Right lung (tissue), 10 donors: ENCODE data around the gene MSI1. TPM values are rescaled to one million over a fixed set of nuclear protein-coding genes. Genes with fewer than 3 reads are reported as not detected.
A peak's percentile ranks its signal among the peaks of the same experiment; 100 is the strongest.

Experiments
- DNase-seq, 2 donors: peaks; one replicate each; pipeline ENCODE4 v3.0.0-alpha.2; 2013
- long read RNA-seq, 8 donors: transcript quantifications; one replicate each; lab custom pipeline, GENCODE V29; 2026
- polyA plus RNA-seq, 5 donors: library from polyadenylated mRNA; unstranded; fragments of 120-200 nt; gene quantifications; one replicate each; pipeline versions ENCODE4 v1.2.1 to v1.2.3, GENCODE V29; 2013; ENCODE audit warnings: inconsistent platforms in 1 of 5, low replicate concordance in 1 of 5; ENCODE audit not compliant: insufficient read length in 5 of 5, insufficient read depth in 1 of 5

Gene MSI1
- polyA plus RNA-seq = 10 to 100 TPM; 11.2 to 18.8 (median 16.4) TPM
- long read RNA-seq, donor 1 = 0 reads
- long read RNA-seq, donor 2 = 0 reads
- long read RNA-seq, donor 3 = 0 reads
- long read RNA-seq, donor 4 = 0 reads
- long read RNA-seq, donor 5, partial matches to known transcripts = 5 of 6 reads
- long read RNA-seq, donor 5, other reads (novel, unspliced or antisense) = 0 of 6 reads
- long read RNA-seq, donor 6, partial matches to known transcripts = 30 of 34 reads
- long read RNA-seq, donor 6, other reads (novel, unspliced or antisense) = 0 of 34 reads
- long read RNA-seq, donor 7, partial matches to known transcripts = 0 of 4 reads
- long read RNA-seq, donor 7, other reads (novel, unspliced or antisense) = 0 of 4 reads
- long read RNA-seq, donor 8 = 0 reads

DNA sequence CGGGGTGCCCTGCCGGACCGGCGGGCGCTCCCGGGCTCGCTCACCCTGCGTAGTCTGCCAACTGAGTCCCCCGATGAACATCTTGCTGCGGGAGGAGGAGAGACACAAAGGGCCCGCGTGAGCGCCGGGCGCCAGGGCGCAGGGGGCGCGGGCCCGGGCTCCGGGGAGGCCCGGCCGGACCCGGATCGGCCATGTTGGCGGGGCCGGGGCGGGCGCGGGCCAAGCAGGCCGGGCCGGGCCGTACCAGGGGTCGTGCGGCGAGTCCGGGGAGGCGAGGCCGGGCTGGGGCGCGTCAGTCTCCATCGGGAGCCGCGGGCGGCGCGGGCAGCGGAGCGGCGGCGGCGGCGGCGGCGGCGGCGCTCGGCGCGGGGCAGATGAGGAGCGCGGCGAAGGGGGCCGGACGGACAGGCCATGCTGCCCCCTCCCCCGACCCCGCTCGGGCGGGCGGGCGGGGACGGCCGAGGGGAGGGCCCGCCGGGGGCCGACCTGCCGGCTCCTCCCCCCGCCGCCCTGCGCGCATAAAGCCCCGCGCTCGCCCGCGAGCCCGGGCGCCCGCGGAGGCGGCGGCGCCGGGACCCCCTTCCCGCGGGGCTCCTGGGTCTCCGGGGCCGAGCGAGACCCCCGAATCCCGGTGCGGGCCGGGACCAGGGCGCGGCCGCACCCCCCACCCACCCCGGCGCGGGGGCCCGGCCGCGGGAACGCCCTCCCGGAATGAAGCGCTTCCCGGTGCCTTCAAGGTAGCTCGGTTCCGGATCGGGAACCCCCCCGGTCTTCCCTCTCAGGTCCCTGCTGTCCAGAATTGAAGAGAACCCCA is at the start of gene MSI1:
Gene MSI1, minus strand, starts transcription at position 376 of the 814 bp plus-strand sequence. Its CDS starts 73 bp downstream, at position 303.
- DNase-seq = no peak

- no peak for DNase-seq
These were observed 49.1 kb upstream of the MSI1 start for GRCh38 chr12:120417917-120418580.

DNA sequence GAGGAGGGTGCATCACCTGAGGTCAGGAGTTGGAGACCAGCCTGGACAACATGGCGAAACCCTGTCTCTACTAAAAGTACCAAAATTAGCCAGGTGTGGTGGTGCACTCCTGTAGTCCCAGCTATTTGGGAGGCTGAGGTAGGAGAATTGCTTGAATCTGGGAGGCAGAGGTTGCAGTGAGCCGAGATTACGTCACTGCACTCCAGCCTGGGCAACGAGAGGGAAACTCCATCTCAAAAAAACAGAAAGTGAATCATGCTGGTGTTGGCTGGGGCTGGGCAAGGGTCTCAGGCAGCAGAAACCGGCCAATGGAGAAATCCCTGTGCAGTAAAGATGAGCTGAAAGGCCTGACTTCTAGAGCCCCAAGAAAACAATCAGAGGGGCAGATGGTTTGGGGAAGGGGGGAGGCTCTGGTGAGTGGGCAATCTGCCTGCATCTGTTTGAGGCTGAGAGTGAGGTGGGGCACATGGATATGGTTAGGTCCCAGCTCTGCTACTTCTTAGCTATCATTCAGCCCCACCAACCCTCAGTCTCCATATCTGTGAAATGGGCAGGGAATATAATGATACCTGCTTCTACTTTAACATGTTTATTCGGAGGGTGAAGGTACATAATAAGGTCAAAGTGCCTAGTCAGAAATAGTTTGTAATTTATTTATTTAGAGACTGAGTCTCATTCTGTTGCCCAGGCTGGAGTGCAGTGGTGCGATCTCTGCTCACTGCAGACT is 47.7 kb upstream of the MSI1 start:
- no peak for DNase-seq

DNA sequence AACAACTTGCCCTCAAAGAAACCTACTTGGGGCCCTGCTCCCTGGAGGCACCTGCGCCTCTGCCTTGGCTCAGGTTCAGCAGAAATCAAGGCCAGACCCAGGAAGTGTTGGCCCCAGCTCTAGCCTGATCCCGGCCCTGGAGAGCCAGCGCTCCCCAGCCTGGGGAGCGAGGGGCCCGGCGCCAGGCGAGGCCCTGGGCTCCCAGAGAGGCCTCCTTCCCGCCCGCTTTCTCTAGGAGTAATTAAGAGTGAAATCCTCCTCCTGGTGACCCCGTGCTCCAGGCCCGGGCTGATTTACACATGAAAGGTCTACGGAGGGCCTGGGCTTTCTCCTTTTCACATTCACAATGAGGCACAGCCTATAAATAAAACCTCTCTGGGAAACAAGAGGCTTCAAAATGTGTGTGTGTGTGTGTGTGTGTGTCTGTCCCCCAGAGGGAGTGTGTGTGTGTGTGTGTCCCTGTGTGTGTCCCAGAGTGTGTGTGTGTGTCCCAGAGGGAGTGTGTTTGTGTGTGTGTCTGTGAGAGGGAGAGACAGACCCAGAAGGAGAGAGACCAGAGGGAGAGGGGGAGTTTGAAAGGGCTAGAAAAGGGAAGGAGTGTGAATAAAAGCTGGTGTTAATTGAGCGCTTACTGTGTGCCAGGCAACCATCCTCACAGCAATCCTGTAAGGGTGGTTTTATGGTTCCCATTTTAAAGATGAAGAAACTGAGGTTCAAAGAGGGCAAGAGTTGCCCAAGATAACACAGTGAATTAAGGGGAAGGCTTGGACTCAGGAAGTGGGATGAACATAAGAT is 45.1 kb upstream of the MSI1 start:
- DNase-seq = no peak

DNA sequence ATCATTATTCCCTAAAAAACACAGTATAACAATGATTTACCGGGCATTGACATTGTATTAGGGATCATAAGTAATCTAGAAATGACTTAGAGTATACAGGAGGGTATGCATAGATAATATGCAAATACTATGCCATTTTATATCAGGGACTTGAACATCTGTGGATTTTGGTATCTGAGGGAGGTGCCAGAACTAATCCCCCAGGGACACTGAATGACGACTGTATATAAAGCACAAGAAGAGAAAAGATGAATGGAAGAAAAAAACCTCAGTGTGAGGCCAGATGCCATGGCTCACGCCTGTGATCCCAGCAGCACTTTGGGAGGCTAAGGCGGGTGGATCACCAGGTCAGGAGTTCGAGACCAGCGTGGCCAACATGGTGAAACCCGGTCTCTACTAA is 43.5 kb upstream of the MSI1 start:
- no peak for DNase-seq

DNA sequence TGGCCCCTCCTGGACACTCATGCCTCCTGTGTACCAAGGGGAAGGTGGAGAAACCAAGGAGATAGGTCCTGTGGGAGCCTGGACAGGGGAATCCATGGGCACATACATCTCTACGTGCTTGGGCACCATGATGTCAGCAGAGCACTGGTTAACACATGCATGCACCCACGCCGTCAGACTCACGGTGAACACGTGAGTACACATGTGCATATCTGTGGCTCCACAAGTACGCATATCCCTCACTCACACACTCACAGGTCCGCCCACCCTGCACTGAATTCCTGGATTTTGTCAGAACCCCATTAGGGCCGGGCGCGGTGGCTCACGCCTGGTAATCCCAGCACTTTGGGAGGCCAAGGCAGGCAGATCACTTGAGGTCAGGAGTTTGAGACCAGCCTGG is 39.8 kb upstream of the MSI1 start:
- no peak for DNase-seq

DNA sequence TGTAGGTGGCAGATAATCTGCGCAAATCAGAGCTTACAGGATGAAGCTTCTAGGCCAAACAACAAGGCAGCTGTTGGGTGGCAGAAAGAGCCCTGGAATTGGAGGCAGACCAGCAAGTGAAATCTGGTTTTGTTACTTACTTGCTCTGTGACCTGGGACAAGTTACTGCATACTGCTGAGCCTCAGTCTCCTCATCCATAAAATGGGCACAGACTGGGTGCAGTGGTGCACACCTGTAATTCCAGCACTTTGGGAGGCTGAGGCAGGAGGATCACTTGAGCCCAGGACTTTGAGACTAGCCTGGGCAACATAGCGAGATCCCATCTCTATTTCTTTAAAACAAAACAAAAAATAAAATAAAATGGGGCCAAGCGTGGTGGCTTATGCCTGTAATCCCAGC is 37.6 kb upstream of the MSI1 start:
- no peak for DNase-seq

DNA sequence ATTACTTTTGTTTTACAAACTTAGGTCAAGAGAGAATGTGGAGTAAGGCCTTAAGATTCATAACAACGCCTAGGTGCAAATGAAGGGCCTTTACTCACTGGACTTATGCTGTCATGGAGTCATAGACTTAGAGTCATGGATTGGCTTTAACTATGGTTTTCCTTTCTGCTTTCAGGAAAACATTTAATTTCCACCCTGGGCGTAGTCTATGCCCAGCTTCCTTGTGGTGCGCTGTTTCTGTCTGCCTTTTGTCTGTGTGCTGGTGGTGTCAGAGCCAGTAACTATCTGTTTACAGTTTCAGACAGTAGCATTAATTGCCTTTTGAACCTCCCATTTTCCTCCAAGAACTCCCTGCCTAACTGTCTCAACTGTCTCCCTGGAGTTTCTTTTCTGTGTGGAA is 37.1 kb upstream of the MSI1 start:
- no peak for DNase-seq

DNA sequence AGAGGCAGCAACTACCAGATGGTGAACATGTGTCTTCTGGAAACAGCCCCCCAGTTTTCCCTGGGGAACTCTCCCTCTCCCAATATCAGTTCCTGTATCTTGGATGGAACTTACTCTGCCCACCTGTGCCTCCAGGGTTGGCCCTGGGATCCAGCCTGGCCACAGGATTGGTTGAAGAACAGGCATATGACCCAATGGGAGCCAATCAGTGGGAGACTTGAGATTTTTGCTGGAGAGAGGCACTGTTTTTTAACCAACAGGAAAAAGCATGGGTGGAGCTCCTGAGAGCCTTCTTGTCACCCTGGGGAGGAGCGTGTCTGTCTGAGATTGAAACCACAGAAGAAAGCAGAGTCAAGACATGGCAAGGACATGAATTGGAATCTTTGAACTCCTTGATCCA is 35.3 kb upstream of the MSI1 start:
- DNase-seq = no peak

GRCh38 chr12:120403869-120404268 is 34.9 kb upstream of the MSI1 start:
- no peak for DNase-seq

GRCh38 chr12:120402217-120402616 is 33.3 kb upstream of the MSI1 start:
- no peak for DNase-seq

DNA sequence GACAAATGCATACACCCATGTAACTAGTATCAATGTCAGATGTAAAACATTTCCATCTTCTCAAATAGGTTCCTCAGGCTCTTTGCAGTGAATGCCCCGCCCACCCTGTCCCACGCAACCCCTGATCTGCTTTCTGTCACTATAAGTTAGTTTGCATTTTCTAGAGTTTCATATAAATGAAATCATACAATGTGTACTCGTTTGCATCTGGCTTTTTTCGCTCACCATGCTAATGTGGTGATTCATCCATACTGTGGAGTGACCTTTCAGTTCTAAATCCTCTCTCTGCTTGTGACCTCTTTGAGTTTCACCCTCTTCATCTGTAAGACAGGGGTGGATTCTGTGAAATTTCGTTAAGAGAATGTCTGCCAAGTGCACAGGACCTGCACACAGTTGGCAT is 30.6 kb upstream of the MSI1 start:
- DNase-seq = no peak

GRCh38 chr12:120397824-120398540 is 29.0 kb upstream of the MSI1 start:
- no peak for DNase-seq

GRCh38 chr12:120394483-120395367 is 25.8 kb upstream of the MSI1 start:
- peak; percentile 57 to 69 for DNase-seq

DNA sequence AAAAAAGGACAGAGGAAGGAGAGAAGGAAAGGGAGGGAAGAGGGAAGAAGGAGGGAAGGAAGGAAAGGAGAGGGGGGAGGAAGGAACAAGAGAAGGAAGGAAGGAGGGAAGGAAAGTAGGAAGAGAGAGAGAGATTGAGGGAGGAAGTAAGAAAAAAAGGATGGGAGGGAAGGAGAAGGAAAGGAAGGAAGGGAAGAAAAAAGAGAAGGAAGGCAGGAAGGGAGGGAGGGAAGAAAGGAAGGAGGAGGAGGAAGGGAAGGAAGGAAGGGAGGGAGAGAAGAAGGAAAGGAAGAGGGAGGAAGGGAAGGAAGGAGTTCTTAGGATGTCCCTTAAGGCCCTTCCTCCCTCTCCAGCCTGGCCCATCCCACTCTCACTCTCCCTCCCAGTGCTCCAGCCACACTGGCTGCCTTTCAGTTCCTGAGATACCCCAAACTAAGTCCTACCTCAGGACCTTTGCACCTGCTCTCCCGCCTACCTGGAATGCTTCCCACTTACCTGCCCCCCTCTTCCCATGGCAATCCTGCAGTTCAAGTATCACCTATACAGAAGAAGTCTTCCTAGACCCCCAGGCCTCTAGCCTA is 21.7 kb upstream of the MSI1 start:
- no peak for DNase-seq

DNA sequence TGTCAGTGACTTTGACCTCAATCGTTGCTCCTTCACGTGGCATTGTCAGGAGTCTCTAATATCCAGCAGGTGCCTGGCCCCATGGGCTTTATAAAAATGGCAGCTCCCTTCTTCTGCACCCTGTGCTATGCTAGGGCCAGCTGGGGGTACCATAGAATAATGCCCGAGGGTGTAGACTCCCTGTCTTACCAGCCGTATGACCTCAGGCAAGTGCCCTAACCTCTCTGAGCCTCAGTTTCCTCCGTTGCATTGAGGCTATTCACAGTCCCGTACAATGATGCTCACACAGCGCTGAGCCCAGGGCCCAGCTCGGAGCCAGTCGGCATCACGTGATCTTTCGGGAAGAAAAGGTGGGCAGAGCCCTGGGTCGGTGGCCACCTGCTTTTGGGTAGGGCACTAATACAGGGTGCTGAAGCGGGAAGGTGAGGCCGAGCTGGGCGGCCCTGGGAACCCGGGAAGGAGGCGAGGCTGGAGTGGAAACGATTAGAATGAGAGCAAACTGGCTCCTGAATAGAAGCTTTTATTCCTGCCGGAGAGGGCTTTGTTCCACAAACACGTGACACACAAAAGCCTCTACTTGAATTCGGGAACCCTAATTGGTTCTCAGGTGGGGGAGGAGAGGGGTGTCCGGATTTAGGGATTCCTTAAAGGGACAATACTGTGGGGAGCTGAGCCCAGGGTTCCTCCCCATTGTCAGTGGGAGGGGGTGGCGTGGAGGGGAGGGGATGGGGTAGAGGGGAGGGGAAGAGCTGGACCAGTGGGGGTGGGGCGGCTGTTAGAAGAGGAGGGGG is 19.9 kb upstream of the MSI1 start:
- no peak for DNase-seq

- DNase-seq = no peak
These were observed 12.9 kb upstream of the MSI1 start for GRCh38 chr12:120381752-120382419.
